GM13977 (cell line): Measurements from ENCODE around the gene BCORL1.

Source experiments
- DNase-seq: peaks from one replicate; pipeline ENCODE4 v3.0.0; 2012; ENCODE audit warnings: low spot score
- in situ Hi-C: fragments of 300-500 bp; cut with MboI; formaldehyde crosslinking; loops from one replicate; pipeline ENCODE4 v1.12.0; 2022; ENCODE audit warnings: low sequenced_read_pairs, low pct_unique_long_range_greater_than_20kb, mixed read lengths, inconsistent platforms; ENCODE audit not compliant: unreplicated experiment
- TF ChIP-seq, protein P1 (sequence below): IDR thresholded peaks from 2 replicates; pipeline ENCODE4 v1.5.1; 2012; ENCODE audit warnings: mild to moderate bottlenecking, control low read depth; ENCODE audit not compliant: insufficient read depth; ENCODE audit errors: extremely low read depth, missing control alignments

Gene BCORL1

DNA sequence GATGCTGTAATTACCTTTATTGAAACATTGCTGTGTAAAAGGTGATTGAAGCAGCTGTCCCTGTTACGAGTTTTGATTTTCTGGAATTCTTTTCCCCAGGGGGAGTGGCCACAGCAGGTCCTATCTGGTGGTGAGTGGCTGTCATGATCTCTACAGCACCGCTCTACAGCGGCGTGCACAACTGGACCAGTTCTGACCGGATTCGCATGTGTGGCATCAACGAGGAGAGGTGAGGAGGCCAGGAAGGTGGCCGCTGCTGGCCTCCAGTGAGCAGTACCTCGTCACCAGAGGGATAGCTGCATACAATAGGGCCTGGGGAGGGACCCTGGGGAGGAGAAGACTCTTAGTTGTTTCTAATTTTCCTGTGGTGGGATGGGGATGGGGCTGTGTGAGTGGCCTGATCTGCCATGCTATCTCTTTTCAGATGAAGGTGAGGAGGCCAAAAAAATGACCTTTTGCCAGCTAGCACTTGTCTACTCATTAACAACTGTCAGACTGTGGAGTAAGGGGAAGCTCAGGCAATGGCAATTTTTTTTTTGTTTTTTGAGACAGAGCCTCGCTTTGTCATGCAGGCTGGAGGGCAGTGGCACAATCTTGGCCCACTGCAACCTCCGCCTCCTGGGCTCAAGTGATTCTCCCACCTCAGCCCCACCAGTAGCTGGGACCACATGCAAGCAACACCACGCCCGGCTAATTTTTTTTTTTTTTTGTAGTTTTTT lies 22.8 kb downstream of the BCORL1 start:
- no peak for DNase-seq
- TF ChIP-seq, protein P1, sequence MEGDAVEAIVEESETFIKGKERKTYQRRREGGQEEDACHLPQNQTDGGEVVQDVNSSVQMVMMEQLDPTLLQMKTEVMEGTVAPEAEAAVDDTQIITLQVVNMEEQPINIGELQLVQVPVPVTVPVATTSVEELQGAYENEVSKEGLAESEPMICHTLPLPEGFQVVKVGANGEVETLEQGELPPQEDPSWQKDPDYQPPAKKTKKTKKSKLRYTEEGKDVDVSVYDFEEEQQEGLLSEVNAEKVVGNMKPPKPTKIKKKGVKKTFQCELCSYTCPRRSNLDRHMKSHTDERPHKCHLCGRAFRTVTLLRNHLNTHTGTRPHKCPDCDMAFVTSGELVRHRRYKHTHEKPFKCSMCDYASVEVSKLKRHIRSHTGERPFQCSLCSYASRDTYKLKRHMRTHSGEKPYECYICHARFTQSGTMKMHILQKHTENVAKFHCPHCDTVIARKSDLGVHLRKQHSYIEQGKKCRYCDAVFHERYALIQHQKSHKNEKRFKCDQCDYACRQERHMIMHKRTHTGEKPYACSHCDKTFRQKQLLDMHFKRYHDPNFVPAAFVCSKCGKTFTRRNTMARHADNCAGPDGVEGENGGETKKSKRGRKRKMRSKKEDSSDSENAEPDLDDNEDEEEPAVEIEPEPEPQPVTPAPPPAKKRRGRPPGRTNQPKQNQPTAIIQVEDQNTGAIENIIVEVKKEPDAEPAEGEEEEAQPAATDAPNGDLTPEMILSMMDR = no peak
- in situ Hi-C loops = no loop called here

DNA sequence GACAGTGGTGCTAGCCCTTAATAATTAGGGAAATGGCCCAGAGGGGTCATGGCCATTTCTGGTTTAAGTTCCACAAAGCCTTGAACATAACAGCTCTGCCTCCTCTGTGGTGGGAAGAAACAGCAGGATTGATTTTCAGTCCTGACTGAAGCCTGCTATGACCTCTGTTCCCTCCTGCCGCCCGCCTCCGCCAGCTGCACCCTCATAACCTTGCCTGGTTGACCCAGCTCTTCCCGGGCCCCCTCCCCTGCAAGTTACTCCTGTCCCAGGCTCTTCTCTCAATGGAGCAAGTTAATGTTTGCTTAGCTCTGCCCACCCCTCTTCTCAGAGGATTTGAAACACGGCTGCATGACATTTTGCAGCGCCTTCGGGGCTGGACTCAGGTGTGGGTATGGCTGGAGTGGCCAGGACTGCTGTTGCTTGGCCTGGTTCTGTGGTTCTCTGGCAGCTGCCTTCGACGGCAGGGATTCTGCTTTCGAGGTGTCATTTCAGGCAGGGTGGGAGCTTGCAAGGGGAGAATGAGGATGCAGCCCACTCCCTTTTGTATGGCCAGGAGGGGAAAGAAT lies 27.3 kb downstream of the BCORL1 start:
- in situ Hi-C loops = no loop called here
- DNase-seq = no peak
- TF ChIP-seq, protein P1 = no peak

DNA sequence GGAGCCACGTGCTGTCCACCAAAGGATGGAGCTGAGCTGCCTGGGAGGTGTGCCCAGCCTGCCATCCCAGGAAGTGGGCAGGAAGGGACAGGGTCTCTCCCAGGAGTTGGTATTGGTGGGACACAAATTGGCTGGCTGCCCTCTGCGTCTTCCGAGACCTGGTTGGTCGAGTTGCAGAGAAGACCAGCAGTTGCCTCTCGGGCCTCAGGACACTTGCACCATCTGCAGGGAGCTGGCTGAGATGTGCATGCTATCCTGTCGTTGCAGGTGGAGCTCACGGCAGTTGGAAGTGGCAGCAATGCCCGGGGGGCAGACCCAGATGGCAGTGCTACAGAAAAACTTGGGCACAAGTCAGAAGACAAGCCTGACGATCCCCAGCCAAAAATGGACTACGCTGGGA lies 30.2 kb downstream of the BCORL1 start:
- TF ChIP-seq, protein P1 = no peak
- in situ Hi-C loops = no loop called here
- DNase-seq = no peak

DNA sequence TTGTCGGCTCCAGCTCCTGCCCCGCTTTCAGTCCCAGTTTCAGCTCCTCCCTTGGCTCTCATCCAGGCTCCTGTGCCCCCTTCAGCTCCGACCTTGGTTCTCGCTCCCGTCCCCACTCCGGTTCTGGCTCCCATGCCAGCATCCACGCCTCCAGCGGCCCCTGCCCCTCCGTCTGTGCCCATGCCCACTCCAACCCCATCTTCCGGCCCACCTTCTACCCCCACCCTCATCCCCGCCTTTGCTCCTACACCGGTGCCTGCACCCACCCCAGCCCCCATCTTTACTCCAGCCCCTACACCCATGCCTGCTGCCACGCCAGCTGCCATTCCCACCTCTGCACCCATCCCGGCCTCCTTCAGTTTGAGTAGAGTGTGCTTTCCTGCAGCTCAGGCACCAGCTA lies 31.2 kb downstream of the BCORL1 start:
- TF ChIP-seq, protein P1 = no peak
- no peak for DNase-seq
- in situ Hi-C loops = no loop called here

DNA sequence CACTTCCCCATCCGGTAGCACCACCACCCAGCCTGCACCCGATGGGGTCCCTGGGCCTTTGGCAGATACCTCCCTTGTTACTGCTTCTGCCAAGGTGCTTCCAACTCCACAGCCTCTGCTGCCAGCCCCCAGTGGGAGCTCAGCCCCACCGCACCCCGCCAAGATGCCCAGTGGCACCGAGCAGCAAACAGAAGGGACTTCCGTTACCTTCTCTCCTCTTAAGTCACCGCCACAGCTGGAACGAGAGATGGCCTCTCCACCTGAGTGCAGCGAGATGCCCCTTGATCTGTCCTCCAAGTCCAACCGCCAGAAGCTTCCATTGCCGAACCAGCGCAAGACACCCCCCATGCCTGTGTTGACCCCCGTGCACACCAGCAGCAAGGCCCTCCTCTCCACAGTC lies 31.9 kb downstream of the BCORL1 start:
- TF ChIP-seq, protein P1 = no peak
- in situ Hi-C loops = no loop called here
- DNase-seq = no peak

GRCh38 chrX:130014770-130015169 lies 32.3 kb downstream of the BCORL1 start:
- TF ChIP-seq, protein P1 = no peak
- in situ Hi-C loops = no loop called here
- no peak for DNase-seq
